Measurements from ENCODE around the gene PARVB. TPM values are rescaled to one million over a fixed set of nuclear protein-coding genes. Genes with fewer than 3 reads are reported as not detected.

Gene PARVB
- total RNA-seq, 1 donor, result 29.3 TPM

DNA sequence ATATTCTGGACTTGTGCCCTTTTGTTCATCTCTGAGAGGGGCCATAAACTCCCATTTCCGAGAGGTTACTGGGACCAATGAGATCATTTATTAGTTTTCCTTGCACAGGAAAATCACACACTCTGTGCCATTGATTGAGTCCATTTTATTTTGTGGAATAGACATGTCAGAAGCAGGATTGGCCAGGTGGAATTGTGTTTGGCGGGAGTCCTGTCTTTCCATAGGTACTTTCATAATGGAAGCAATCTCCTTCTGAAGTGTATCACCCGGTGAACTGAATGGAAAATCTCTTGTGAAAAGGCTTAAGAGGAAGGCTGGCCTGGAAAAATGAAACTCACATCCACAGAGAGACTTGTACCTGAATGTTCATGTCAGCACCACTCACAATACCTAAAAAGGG, 93.6 kb downstream of the PARVB start:
- no peaks in the 10 kb centered on the region for H3K27me3 ChIP-seq (ENCODE audit: insufficient read depth, low read length)
- H3K4me2 ChIP-seq (ENCODE audit: insufficient read depth, low read length), result no peak overlapping the region
- DNase-seq (ENCODE audit: insufficient read length, low spot score, missing footprints), result no peak
- H3K27ac ChIP-seq (ENCODE audit: low read depth, low read length), result no peak overlapping the region
- H4K20me1 ChIP-seq (ENCODE audit: insufficient read depth, low read length), result no peaks in the 10 kb centered on the region
- TF ChIP-seq CTCF (IDR thresholded peaks at IDR 0.05; ENCODE audit: extremely low read depth, low read depth, low read length), result no peak
- no peak overlapping the region for H3K4me3 ChIP-seq (ENCODE audit: insufficient read depth, low read length)
- H3K4me1 ChIP-seq (ENCODE audit: insufficient read depth, low read length), result no peaks in the 10 kb centered on the region
- H3K9me3 ChIP-seq (ENCODE audit: low read depth, low read length), result no peaks in the 10 kb centered on the region
- no peak overlapping the region for H2AFZ ChIP-seq (ENCODE audit: low read length)
- no peaks in the 10 kb centered on the region for H3K36me3 ChIP-seq (ENCODE audit: insufficient read depth, low read length)
- H3K79me2 ChIP-seq (ENCODE audit: insufficient read depth, low read length), result no peaks in the 10 kb centered on the region

DNA sequence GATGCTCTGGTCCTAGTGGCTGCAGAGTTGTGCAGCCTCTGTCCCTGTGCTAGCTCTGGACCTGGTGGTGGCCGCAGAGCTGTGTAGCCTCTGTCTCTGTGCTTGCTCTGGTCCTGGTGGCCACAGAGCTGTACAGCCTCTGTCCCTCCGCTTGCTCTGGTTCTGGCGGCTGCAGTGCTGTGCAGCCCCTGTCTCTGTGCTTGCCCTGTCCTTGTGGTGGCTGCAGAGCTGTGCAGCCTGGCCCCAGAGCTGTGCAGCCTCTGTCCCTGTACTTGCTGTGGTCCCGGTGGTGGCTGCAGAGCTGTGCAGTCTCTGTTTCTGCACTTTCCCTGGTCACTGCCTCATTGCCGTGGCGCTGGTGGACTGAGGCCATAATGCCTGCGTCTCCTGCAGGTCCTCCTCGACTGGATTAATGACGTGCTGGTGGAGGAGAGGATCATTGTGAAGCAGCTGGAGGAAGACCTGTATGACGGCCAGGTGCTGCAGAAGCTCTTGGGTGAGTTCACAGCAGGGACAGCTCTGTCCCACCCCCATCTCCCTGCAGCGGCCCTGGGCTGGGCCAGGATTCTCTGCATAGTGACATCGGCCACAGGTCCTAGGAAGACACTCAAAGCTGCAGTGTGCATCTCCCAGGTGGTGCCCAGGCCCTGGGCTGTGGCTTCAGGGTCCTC, 94.7 kb downstream of the PARVB start:
- H3K27me3 ChIP-seq (ENCODE audit: insufficient read depth, low read length), result no peaks in the 10 kb centered on the region

DNA sequence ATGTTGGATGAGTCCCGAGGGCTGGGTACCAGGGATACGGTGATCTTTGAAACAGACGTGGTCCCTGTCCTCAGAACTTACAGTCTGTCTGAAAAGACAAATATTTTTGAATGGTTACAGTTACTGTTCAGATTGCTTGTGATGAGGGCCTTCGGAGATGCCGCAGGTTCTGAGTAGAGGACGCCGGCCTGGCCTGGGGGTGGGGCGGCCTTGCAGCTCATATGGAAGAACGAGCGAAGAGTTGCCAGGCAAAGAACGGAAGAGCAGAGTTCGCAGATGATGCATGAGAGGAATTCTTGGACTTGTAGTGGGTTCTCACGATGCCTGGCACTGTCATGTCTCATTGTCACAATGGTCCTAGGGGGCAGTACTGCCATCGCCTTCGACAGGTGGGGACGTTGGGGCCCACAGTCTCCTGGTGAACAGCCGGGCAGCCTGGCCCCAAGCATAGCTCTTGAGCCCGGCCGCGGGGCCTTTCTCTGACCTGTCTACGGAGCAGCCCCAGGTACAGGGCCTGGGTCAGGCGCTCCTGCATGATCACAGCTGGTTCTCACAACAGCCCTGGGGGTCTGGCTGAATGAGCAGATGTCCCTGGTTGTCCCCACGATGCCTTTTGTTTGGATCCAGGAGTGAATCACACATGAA, 95.7 kb downstream of the PARVB start:
- no peaks in the 10 kb centered on the region for H3K9me3 ChIP-seq (ENCODE audit: low read depth, low read length)
- no peaks in the 10 kb centered on the region for H3K36me3 ChIP-seq (ENCODE audit: insufficient read depth, low read length)
- no peaks in the 10 kb centered on the region for H3K27me3 ChIP-seq (ENCODE audit: insufficient read depth, low read length)
- H3K4me2 ChIP-seq (ENCODE audit: insufficient read depth, low read length), result no peak overlapping the region
- no peaks in the 10 kb centered on the region for H3K79me2 ChIP-seq (ENCODE audit: insufficient read depth, low read length)
- H2AFZ ChIP-seq (ENCODE audit: low read length), result no peak overlapping the region
- no peak overlapping the region for H3K4me3 ChIP-seq (ENCODE audit: insufficient read depth, low read length)
- no peaks in the 10 kb centered on the region for H4K20me1 ChIP-seq (ENCODE audit: insufficient read depth, low read length)
- H3K4me1 ChIP-seq (ENCODE audit: insufficient read depth, low read length), result no peaks in the 10 kb centered on the region
- DNase-seq (ENCODE audit: insufficient read length, low spot score, missing footprints), result no peak
- no peak for TF ChIP-seq CTCF (IDR thresholded peaks at IDR 0.05; ENCODE audit: extremely low read depth, low read depth, low read length)
- no peak overlapping the region for H3K27ac ChIP-seq (ENCODE audit: low read depth, low read length)

More for the DNA sequence above, 94.7 kb downstream of the PARVB start:
- TF ChIP-seq CTCF (IDR thresholded peaks at IDR 0.05; ENCODE audit: extremely low read depth, low read depth, low read length), result no peak
- no peaks in the 10 kb centered on the region for H3K79me2 ChIP-seq (ENCODE audit: insufficient read depth, low read length)
- H3K36me3 ChIP-seq (ENCODE audit: insufficient read depth, low read length), result no peaks in the 10 kb centered on the region
- DNase-seq (ENCODE audit: insufficient read length, low spot score, missing footprints), result no peak
- H2AFZ ChIP-seq (ENCODE audit: low read length), result no peak overlapping the region
- H3K4me3 ChIP-seq (ENCODE audit: insufficient read depth, low read length), result no peak overlapping the region
- no peaks in the 10 kb centered on the region for H3K4me1 ChIP-seq (ENCODE audit: insufficient read depth, low read length)
- H3K4me2 ChIP-seq (ENCODE audit: insufficient read depth, low read length), result no peak overlapping the region
- no peak overlapping the region for H3K27ac ChIP-seq (ENCODE audit: low read depth, low read length)
- H3K9me3 ChIP-seq (ENCODE audit: low read depth, low read length), result no peaks in the 10 kb centered on the region
- H4K20me1 ChIP-seq (ENCODE audit: insufficient read depth, low read length), result no peaks in the 10 kb centered on the region

- TF ChIP-seq CTCF (IDR thresholded peaks at IDR 0.05; ENCODE audit: extremely low read depth, low read depth, low read length), result no peak
- Histone ChIP-seq H3K27ac (ENCODE audit: low read depth, low read length) (no peak overlapping the region), H3K4me2 (ENCODE audit: insufficient read depth, low read length) (no peak overlapping the region), H3K4me3 (ENCODE audit: insufficient read depth, low read length) (no peak overlapping the region), H3K36me3 (ENCODE audit: insufficient read depth, low read length) (no peaks in the 10 kb centered on the region), H3K4me1 (ENCODE audit: insufficient read depth, low read length) (no peaks in the 10 kb centered on the region), H4K20me1 (ENCODE audit: insufficient read depth, low read length) (no peaks in the 10 kb centered on the region), H3K9me3 (ENCODE audit: low read depth, low read length) (no peaks in the 10 kb centered on the region), H2AFZ (ENCODE audit: low read length) (no peak overlapping the region), H3K27me3 (ENCODE audit: insufficient read depth, low read length) (no peaks in the 10 kb centered on the region), H3K79me2 (ENCODE audit: insufficient read depth, low read length) (no peaks in the 10 kb centered on the region)
- no peak for DNase-seq (ENCODE audit: insufficient read length, low spot score, missing footprints)
Measured at GRCh38 chr22:44120314-44120704, 96.2 kb downstream of the PARVB start.

Measured in osteoblast (primary cell).